ENCODE results near the gene EMX1.

- TF ChIP-seq RFX5 (IDR thresholded peaks at IDR 0.05; ENCODE audit: low read depth, low read length) = no peak
- no peak for TF ChIP-seq FOXO1 (CRISPR knock-in tag; IDR thresholded peaks at IDR 0.05)
- no peak for TF ChIP-seq CTCF (CRISPR knock-in tag; IDR thresholded peaks at IDR 0.05)
- no peak for TF ChIP-seq IRX3 (CRISPR knock-in tag; IDR thresholded peaks at IDR 0.05; ENCODE audit: borderline replicate concordance, low read depth)
- no peak for TF ChIP-seq POLR2AphosphoS5 (IDR thresholded peaks at IDR 0.05; ENCODE audit: low read depth, low read length)
- TF ChIP-seq ZNF557 (CRISPR knock-in tag; IDR thresholded peaks at IDR 0.05) = no peak
- no peak for TF ChIP-seq ZNF510 (CRISPR knock-in tag; IDR thresholded peaks at IDR 0.05; ENCODE audit: low read depth)
- TF ChIP-seq ZNF256 (CRISPR knock-in tag; conservative IDR thresholded peaks at IDR 0.05) = no peak
Observed at GRCh38 chr2:72921853-72922252, 4.5 kb downstream of the EMX1 start.

All from HepG2 (cell line).